Neural cell (in vitro differentiated cells): ENCODE measurements around the gene RGL1. TPM values are rescaled to one million over a fixed set of nuclear protein-coding genes. Genes with fewer than 3 reads are reported as not detected.

Source experiments
- H2AFZ ChIP-seq: fragments of 200-600, 300-800 bp; sonication (generic), shearing (Covaris generic); 2 replicates; pipeline ENCODE4 v1.6.0; 2014; ENCODE audit warnings: low read depth, mild to moderate bottlenecking, antibody characterized with exemption, low read length, moderate library complexity
- H3F3A ChIP-seq: fragments of 200-600 bp; shearing (Covaris generic); 2 replicates; pipeline ENCODE4 v1.6.1; 2016; ENCODE audit warnings: mild to moderate bottlenecking, moderate library complexity, mixed read lengths, antibody characterized with exemption, low read length; ENCODE audit not compliant: insufficient read depth, poor library complexity, severe bottlenecking
- H3K27ac ChIP-seq: fragments of 200-600, 300-800 bp; sonication (generic), shearing (Covaris generic); 2 replicates; pipeline ENCODE4 v1.5.1; 2014; ENCODE audit warnings: mild to moderate bottlenecking, low read length, moderate library complexity
- H3K27me3 ChIP-seq: fragments of 300-800, 200-600 bp; sonication (generic), shearing (Covaris generic); 2 replicates; pipeline ENCODE4 v1.6.0; 2014; ENCODE audit warnings: mild to moderate bottlenecking, low read depth, low read length, moderate library complexity; ENCODE audit not compliant: insufficient read depth
- H3K36me3 ChIP-seq: fragments of 300-800, 200-600 bp; sonication (generic), shearing (Covaris generic); 2 replicates; pipeline ENCODE4 v1.5.1; 2014; ENCODE audit warnings: mild to moderate bottlenecking, antibody characterized with exemption, low read length, moderate library complexity; ENCODE audit not compliant: insufficient read depth
- H3K4me2 ChIP-seq: fragments of 300-800, 200-600 bp; sonication (generic), shearing (Covaris generic); 2 replicates; pipeline ENCODE4 v1.6.0; 2014; ENCODE audit warnings: mild to moderate bottlenecking, low read length
- H3K4me3 ChIP-seq: fragments of 300-800, 200-600 bp; sonication (generic), shearing (Covaris generic); 2 replicates; pipeline ENCODE4 v1.5.1; 2014; ENCODE audit warnings: mild to moderate bottlenecking, low read length, moderate library complexity
- H3K79me2 ChIP-seq: fragments of 200-600 bp; shearing (Covaris generic); replicated peaks from 2 replicates; pipeline ENCODE4 v1.6.0; 2014; ENCODE audit warnings: mild to moderate bottlenecking, low read length, moderate library complexity; ENCODE audit not compliant: insufficient read depth
- H3K9ac ChIP-seq: fragments of 300-800, 200-600 bp; sonication (generic), shearing (Covaris generic); 2 replicates; pipeline ENCODE4 v1.6.1; 2016; ENCODE audit warnings: mild to moderate bottlenecking, low read length, mixed read lengths
- H3K9me2 ChIP-seq: fragments of 200-600 bp; shearing (Covaris generic); 2 replicates; pipeline ENCODE4 v1.6.1; 2016; ENCODE audit warnings: mild to moderate bottlenecking, low read length, mixed read lengths; ENCODE audit not compliant: insufficient read depth
- H3K9me3 ChIP-seq: fragments of 200-600, 300-800 bp; sonication (generic), shearing (Covaris generic); 2 replicates; pipeline ENCODE4 v1.6.1; 2016; ENCODE audit warnings: mild to moderate bottlenecking, mixed run types, low read length, moderate library complexity, mixed read lengths
- H4K20me1 ChIP-seq: fragments of 200-600 bp; shearing (Covaris generic); 2 replicates; pipeline ENCODE4 v1.6.1; 2016; ENCODE audit warnings: mild to moderate bottlenecking, mixed run types; ENCODE audit not compliant: insufficient read depth
- EP300 ChIP-seq: fragments of 450-650 bp; conservative IDR thresholded peaks from 2 replicates; pipeline ENCODE4 v1.6.1; 2014; ENCODE audit warnings: antibody characterized with exemption, mild to moderate bottlenecking, moderate library complexity; ENCODE audit not compliant: poor library complexity, severe bottlenecking
- EZH2 ChIP-seq: fragments of 200-600, 300-800 bp; shearing (Covaris generic), sonication (generic); IDR thresholded peaks from 2 replicates; pipeline ENCODE4 v1.6.1; 2014; ENCODE audit warnings: antibody characterized with exemption, low read length, borderline replicate concordance, mild to moderate bottlenecking; ENCODE audit not compliant: insufficient read depth, poor library complexity, severe bottlenecking
- MXI1 ChIP-seq: fragments of 450-650 bp; conservative IDR thresholded peaks from 2 replicates; pipeline ENCODE4 v1.6.1; 2014; ENCODE audit warnings: antibody characterized with exemption, mild to moderate bottlenecking; ENCODE audit not compliant: poor library complexity, severe bottlenecking
- POLR2AphosphoS5 ChIP-seq: IDR thresholded peaks from 2 replicates; pipeline ENCODE4 v1.6.1; 2012
- RAD21 ChIP-seq: fragments of 450-650 bp; conservative IDR thresholded peaks from 2 replicates; pipeline ENCODE4 v1.6.1; 2014; ENCODE audit warnings: antibody characterized with exemption, mild to moderate bottlenecking, moderate library complexity
- SMC3 ChIP-seq: fragments of 450-650 bp; conservative IDR thresholded peaks from 2 replicates; pipeline ENCODE4 v1.6.1; 2014; ENCODE audit warnings: antibody characterized with exemption, mild to moderate bottlenecking, moderate library complexity; ENCODE audit not compliant: poor library complexity
- TAF1 ChIP-seq: IDR thresholded peaks from 2 replicates; pipeline ENCODE4 v1.6.1; 2012; ENCODE audit warnings: low read depth
- polyA plus RNA-seq: library from polyadenylated mRNA; depleted of rRNA; stranded (reverse); fragments of >200 nt; gene quantifications from 2 replicates; pipeline ENCODE4 v1.2.3, GENCODE V29; 2014
- TF ChIP-seq, protein P1 (sequence below): IDR thresholded peaks from 2 replicates; pipeline ENCODE4 v1.6.1; 2012; ENCODE audit warnings: borderline replicate concordance
- TF ChIP-seq, protein P2 (sequence below): fragments of 450-650 bp; IDR thresholded peaks from 2 replicates; pipeline ENCODE4 v1.5.1; 2014; ENCODE audit warnings: antibody characterized with exemption, mild to moderate bottlenecking, moderate library complexity; ENCODE audit not compliant: poor library complexity, severe bottlenecking

RGL1 gene
- polyA plus RNA-seq, 1 donor from 2014 or later: 14.7 TPM

DNA sequence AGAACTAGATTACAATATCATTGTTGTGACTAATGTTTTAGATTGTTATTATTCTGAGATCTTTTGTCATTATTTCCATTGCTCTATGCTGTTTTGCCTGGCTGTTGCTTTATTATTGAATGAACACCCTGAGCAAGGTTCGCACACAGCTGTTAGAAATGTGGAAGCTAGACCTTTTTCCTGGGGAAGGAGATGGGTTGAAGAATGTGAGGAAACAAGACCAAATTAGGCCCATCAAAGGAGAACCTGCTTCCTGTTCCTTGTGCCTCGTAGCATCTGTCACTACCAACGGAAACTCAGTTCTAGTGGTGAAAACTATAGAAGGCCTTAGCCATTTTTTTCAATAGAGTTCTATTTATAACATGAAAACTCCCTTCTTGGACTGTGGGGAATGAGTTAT, 68.7 kb downstream of the RGL1 start:
- no peaks in the 10 kb centered on the region for H3K36me3 ChIP-seq
- no peaks in the 10 kb centered on the region for H3K79me2 ChIP-seq
- no peaks in the 10 kb centered on the region for H4K20me1 ChIP-seq
- no peaks in the 10 kb centered on the region for H3K9me3 ChIP-seq
- H3K9ac ChIP-seq: no peak overlapping the region
- H3K27me3 ChIP-seq: no peaks in the 10 kb centered on the region
- no peak overlapping the region for H3K4me2 ChIP-seq
- H2AFZ ChIP-seq: no peak overlapping the region
- no peak overlapping the region for H3K27ac ChIP-seq
- no peak overlapping the region for H3K4me3 ChIP-seq
- no peak for TF ChIP-seq MXI1
- TF ChIP-seq RAD21: no peak
- no peak for TF ChIP-seq EP300
- TF ChIP-seq TAF1: no peak
- TF ChIP-seq POLR2AphosphoS5: no peak
- TF ChIP-seq, protein P1, sequence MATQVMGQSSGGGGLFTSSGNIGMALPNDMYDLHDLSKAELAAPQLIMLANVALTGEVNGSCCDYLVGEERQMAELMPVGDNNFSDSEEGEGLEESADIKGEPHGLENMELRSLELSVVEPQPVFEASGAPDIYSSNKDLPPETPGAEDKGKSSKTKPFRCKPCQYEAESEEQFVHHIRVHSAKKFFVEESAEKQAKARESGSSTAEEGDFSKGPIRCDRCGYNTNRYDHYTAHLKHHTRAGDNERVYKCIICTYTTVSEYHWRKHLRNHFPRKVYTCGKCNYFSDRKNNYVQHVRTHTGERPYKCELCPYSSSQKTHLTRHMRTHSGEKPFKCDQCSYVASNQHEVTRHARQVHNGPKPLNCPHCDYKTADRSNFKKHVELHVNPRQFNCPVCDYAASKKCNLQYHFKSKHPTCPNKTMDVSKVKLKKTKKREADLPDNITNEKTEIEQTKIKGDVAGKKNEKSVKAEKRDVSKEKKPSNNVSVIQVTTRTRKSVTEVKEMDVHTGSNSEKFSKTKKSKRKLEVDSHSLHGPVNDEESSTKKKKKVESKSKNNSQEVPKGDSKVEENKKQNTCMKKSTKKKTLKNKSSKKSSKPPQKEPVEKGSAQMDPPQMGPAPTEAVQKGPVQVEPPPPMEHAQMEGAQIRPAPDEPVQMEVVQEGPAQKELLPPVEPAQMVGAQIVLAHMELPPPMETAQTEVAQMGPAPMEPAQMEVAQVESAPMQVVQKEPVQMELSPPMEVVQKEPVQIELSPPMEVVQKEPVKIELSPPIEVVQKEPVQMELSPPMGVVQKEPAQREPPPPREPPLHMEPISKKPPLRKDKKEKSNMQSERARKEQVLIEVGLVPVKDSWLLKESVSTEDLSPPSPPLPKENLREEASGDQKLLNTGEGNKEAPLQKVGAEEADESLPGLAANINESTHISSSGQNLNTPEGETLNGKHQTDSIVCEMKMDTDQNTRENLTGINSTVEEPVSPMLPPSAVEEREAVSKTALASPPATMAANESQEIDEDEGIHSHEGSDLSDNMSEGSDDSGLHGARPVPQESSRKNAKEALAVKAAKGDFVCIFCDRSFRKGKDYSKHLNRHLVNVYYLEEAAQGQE: no peak
- no peak for TF ChIP-seq EZH2
- H3K9me2 ChIP-seq: no peaks in the 10 kb centered on the region
- H3F3A ChIP-seq: no peaks in the 10 kb centered on the region

DNA sequence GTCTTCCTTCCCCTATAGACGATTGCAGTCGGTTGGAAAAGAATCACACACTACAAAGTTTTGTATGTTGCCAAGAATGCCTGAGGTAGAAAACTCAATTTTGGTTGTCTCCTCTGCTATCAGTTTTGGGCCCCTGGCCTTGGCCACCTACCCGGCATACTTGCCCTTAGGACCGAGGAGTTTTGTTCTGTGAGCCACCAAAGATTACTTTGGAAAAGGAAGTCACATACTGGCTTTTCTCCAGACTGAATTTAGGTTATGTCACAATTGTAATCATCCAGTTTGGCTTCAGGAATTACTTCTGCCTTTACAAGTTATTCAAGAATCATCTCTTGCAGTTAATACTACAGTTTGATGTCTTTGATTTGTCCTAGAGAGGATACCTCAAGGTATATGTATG, 71.4 kb downstream of the RGL1 start:
- no peaks in the 10 kb centered on the region for H3F3A ChIP-seq
- TF ChIP-seq EP300 (no peak), POLR2AphosphoS5 (no peak), SMC3 (no peak), RAD21 (no peak), MXI1 (no peak), TAF1 (no peak), EZH2 (no peak)
- TF ChIP-seq, protein P2, sequence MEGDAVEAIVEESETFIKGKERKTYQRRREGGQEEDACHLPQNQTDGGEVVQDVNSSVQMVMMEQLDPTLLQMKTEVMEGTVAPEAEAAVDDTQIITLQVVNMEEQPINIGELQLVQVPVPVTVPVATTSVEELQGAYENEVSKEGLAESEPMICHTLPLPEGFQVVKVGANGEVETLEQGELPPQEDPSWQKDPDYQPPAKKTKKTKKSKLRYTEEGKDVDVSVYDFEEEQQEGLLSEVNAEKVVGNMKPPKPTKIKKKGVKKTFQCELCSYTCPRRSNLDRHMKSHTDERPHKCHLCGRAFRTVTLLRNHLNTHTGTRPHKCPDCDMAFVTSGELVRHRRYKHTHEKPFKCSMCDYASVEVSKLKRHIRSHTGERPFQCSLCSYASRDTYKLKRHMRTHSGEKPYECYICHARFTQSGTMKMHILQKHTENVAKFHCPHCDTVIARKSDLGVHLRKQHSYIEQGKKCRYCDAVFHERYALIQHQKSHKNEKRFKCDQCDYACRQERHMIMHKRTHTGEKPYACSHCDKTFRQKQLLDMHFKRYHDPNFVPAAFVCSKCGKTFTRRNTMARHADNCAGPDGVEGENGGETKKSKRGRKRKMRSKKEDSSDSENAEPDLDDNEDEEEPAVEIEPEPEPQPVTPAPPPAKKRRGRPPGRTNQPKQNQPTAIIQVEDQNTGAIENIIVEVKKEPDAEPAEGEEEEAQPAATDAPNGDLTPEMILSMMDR: no peak
- TF ChIP-seq, protein P1: no peak
- no peaks in the 10 kb centered on the region for H3K9me2 ChIP-seq
- no peaks in the 10 kb centered on the region for H3K27me3 ChIP-seq
- H3K4me2 ChIP-seq: no peak overlapping the region
- no peak overlapping the region for H3K9ac ChIP-seq
- no peak overlapping the region for H3K4me3 ChIP-seq
- no peaks in the 10 kb centered on the region for H3K9me3 ChIP-seq
- H3K27ac ChIP-seq: no peak overlapping the region
- H3K79me2 ChIP-seq: no peaks in the 10 kb centered on the region
- no peaks in the 10 kb centered on the region for H3K36me3 ChIP-seq
- no peaks in the 10 kb centered on the region for H4K20me1 ChIP-seq
- H2AFZ ChIP-seq: no peak overlapping the region
